Superior temporal gyrus (tissue), 1 donor: ENCODE results near the gene ZNF385C.

Source experiments
- DNase-seq: peaks from one replicate; pipeline ENCODE4 v3.0.0-alpha.2; 2016; ENCODE audit errors: extremely low spot score

The ZNF385C gene

GRCh38 chr17:42107597-42108576 lies 9.6 kb upstream of the ZNF385C start:
- DNase-seq = no peak

- no peak for DNase-seq
Observed at GRCh38 chr17:42107124-42107523, 8.9 kb upstream of the ZNF385C start.

- no peak for DNase-seq
Observed at GRCh38 chr17:42106009-42106408, 7.7 kb upstream of the ZNF385C start.

GRCh38 chr17:42104264-42104663 lies 6.0 kb upstream of the ZNF385C start:
- no peak for DNase-seq

- DNase-seq = no peak
Observed at GRCh38 chr17:42103221-42103954, 5.1 kb upstream of the ZNF385C start.

- DNase-seq = peak; percentile 78
Observed at GRCh38 chr17:42101513-42102292, 3.4 kb upstream of the ZNF385C start.

GRCh38 chr17:42098730-42099399 lies 592 bp upstream of the ZNF385C start:
- DNase-seq = no peak

GRCh38 chr17:42096360-42097111 lies 1.7 kb downstream of the ZNF385C start:
- DNase-seq = no peak

GRCh38 chr17:42094375-42095069 lies 3.8 kb downstream of the ZNF385C start:
- no peak for DNase-seq

GRCh38 chr17:42092939-42093338 lies 5.3 kb downstream of the ZNF385C start:
- no peak for DNase-seq

GRCh38 chr17:42090964-42091790 lies 7.1 kb downstream of the ZNF385C start:
- no peak for DNase-seq

- DNase-seq = no peak
Observed at GRCh38 chr17:42088736-42089135, 9.5 kb downstream of the ZNF385C start.

GRCh38 chr17:42087736-42088705 lies 10.3 kb downstream of the ZNF385C start:
- peak; percentile 26 for DNase-seq

GRCh38 chr17:42087042-42087701 lies 11.1 kb downstream of the ZNF385C start:
- DNase-seq = no peak

- no peak for DNase-seq
Observed at GRCh38 chr17:42081516-42082129, 16.6 kb downstream of the ZNF385C start.

GRCh38 chr17:42079541-42079940 lies 18.7 kb downstream of the ZNF385C start:
- DNase-seq = no peak
